Occipital lobe (tissue), 2 donors: ENCODE measurements around the gene POU6F2. TPM values are rescaled to one million over a fixed set of nuclear protein-coding genes. Genes with fewer than 3 reads are reported as not detected.

Experiments used
- DNase-seq: peaks from one replicate; lab custom pipeline; 2025; lab: John Stamatoyannopoulos, UW
- total RNA-seq: library from RNA; depleted of rRNA; stranded (reverse); fragments of >200 nt; gene quantifications from one replicate; pipeline ENCODE4 v1.2.3, GENCODE V29; 2014

Gene POU6F2
- total RNA-seq, 1 donor from 2014 or later: 2.0 TPM

DNA sequence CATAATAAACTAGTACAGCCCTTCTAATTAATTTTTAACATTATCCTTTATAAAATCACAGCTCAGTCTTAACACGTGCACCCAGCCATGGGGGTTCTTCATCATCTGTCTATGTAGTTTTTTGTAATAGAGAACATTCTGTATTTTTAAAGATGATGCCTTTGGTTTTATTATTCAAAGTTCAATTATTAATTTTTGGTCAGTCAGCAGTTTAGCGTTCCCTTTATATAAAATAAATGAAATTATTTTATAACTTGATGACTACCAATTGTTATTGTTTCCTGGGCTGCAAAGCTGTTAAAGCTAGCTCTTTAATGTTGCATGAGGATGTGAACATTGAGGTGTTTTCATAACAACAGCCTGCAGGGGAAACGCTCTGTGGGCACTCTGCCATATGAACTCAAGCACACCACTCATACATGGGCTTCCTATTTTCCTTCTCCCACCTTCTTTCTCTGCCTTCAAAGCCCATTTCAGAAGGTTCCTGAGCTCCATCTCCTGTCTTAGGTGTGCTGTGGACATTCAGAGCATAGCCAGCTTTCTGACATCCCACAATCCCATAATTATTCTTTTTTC is 416.5 kb downstream of the POU6F2 start:
- DNase-seq: no peak

DNA sequence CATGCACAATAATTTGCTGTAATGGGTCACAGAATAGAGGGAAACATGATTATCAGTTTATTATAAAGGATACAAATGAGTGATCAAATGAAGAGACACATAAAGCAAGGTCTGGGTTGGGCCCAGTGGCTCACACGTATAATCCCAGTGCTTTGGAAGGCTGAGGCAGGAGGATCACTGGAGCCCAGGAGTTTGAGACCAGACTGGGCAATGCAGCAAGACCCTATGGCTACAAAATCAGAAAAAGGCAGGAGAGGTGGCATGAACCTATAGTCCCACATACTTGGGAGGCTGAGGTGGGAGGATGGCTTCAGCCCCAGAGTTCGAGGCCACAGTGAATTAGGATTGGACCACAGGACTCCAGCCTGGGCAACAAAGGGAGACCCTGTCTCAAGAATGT is 421.7 kb downstream of the POU6F2 start:
- no peak for DNase-seq

DNA sequence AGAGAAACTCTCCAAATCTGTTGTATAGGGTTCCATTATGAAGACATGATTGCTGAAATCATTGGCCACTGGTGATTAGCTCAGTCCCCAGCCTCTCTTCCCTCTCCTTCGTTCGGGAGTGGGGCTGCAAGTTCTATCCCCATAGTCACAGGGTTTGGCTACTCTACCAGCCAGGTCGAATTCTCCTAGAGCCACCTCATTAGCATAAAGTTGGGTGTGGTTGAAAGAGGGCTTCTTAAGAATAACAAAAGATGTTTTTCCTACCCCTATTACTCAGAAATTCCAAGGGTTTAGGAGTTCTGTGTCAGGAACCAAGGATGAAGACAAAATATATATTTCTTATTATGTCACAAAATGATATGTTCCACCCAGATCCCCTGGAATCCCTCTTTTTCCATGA is 422.3 kb downstream of the POU6F2 start:
- DNase-seq: no peak

DNA sequence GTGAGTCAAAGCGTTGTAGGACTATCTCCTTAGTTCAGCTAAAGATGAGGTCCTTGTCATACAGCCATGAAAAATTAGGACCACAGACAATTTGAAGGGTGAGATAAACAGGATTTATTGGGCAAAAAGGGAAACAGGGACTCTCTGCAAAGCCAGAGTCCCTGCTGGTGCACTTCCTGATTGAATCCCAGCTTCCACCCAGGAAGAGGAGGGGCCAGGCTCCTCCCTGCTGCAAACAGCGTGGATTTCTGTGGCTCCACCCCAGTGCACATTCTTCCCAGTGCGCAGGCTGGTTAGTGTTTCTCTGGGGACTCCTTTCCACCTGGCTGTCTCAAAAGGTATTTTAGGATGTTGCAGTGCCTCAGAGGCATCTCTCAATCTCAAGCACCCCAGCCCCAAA is 423.1 kb downstream of the POU6F2 start:
- no peak for DNase-seq

DNA sequence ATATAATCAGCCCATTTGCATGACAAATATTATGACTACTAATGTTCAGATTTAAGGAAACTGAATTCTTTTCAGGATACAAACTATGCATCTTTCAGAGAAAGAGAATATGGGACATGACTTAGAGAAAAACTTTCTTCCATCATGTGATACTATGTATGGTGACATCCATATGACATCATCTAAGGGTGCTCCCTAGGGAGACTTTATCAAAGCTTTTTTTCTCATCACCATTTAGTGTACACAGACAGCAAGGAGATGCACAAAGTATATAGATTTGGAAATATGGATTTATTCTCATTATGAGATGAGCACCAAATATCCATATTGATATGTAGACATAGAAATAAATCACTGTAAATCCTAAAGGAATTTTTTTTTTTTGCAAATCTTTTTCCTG is 424.3 kb downstream of the POU6F2 start:
- no peak for DNase-seq

DNA sequence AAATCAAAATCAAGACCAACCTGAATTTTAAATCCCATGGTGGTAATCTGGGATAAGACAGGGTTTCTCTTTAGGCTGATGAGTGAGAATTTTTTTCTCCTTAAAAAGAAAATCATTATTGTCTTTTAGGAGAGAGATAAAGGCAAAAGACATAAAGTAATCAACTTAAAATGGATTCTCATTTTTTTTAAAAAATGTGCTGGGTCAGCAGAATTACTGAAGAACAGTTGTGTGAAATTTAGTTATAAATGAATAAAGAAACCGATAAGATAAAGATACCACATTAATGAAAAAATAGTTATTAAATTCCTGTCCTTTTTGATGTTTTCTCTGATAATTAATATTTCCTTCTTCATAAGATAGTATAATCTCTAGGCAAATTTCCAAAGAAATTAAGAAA is 427.2 kb downstream of the POU6F2 start:
- DNase-seq: no peak

DNA sequence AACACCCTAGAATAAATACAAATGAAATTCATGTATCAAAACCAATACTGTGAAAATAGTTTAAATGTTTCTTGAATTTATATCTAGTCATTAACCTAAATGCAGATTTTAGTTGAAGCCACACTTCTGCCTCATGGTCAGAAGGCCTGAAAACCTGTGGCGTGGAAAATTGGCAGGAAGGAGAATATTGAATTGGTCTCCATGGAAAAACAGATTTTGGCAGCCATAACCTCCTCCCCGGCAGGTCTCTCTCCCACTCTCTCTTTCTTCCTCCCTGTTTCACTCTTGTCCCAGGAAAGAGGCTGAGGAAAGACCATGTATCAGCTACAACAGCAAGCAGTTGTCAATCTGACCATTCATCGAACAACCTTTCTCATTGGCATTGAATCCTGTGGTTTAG is 427.9 kb downstream of the POU6F2 start:
- no peak for DNase-seq

DNA sequence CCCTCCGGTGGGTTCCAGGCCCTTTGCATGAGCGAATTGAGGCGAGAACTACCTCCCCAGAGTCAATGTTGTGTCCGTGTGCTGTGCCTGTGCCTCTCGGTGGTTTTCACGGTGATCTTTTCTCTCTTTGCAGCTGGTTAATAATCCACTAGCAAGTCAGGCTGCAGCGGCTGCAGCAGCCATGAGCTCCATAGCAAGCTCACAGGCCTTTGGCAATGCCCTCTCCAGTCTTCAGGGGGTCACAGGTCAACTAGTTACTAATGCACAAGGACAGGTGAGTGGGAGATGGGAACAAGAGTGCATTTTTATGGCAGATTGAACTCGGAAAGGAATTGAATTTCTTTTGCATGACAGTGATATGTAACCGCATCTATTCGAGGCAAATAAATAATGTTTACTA is 428.8 kb downstream of the POU6F2 start:
- DNase-seq: no peak

DNA sequence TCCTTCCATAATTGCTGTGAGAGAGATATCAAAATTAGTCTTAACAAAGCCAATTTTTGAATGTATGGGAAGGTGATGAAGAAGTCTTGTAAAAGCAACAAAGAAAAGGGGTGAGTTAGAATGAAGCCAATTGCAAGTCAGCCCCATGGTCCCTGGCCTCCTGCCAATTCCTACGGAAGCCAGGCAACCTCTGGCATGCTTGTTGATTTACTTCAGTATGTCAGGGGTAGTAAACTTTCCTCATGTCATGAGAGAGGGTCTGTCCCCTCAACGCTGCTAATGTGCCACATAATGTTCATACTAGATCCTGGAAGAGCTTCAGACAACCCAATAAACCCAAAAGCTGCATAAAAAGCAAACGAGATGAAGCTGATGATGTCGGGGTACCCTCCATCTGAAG is 429.4 kb downstream of the POU6F2 start:
- DNase-seq: no peak

DNA sequence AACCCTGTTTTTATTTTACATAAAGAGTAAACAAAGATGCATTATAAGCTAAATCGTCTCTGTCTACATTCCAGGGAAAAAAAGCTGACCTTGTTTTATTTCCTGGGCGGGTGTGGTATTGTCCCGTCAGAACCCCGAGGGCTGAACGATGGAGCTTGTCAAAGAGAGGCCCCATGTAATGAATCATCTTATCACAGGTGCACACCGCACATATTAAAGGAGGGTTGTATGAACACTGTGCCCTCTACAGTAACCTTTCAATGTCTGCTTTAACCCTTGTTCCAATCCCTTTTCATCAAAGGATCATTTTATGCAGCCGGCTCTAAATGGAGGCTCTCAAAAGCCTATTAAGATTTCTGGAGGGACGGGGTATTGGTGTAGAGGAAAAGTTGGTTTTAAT is 430.0 kb downstream of the POU6F2 start:
- no peak for DNase-seq

DNA sequence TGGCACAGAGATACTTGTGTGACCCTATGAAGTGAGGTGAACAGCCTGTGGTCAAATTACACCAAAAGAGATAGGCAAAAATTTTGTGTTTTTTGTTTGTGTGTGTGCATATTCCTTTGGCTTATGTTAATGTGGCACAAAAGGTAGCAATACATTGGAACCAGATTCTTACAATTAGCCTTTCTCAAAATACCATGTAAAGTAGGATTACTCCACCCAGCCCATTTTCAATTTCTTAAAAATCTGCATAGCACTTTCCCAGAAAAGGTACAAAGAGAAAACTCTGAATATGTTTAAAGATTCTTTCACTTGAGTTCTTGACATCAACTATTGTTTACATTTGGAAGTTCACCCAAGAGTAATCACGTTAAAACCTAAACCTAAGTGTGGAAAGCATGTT is 431.2 kb downstream of the POU6F2 start:
- DNase-seq: no peak

DNA sequence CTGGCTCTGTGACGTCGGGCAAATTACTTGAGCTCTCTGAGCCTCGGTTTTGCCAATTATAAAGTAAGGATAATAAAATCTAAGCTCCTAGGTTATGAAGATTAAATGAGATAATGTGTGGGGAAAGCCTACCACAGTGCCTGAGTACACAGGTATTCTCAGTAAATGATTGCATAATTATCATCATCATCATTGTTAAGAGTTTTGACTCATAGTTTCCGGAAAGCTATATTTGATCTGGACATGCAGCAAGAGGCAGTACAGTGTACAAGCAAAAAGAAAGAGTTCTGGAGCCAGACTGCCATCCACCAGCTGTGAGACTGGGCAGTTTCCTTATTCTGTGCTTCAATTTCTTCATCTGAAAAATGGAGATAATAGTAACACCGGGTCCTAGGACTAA is 432.9 kb downstream of the POU6F2 start:
- DNase-seq: no peak

DNA sequence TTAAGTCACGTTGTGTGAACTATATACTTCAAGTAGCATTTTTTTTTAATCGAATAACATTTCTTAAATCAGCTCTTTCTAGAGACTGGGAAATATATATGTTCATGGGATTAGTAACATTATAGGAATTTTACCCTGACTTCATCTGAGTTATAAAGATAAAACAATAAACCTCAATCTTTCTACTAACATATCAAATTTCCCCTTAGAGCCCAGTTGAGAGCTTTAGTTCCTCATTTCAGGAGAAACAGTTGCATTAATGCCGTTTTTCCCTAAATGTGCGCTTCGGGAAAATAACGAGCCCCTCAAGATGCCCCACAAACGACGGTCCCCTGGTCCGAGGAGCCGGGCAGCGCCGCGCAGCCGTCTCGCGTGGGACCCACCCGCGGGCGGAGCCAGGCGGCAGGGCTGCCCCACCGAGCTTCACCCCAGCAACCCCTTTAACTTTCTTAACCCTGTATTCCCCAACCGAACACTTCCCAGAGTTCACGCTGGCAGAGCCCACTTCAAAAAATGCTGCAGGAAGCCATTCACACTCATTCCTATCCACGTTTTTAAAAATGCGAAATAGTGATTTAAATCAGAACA is 436.0 kb downstream of the POU6F2 start:
- DNase-seq: no peak

DNA sequence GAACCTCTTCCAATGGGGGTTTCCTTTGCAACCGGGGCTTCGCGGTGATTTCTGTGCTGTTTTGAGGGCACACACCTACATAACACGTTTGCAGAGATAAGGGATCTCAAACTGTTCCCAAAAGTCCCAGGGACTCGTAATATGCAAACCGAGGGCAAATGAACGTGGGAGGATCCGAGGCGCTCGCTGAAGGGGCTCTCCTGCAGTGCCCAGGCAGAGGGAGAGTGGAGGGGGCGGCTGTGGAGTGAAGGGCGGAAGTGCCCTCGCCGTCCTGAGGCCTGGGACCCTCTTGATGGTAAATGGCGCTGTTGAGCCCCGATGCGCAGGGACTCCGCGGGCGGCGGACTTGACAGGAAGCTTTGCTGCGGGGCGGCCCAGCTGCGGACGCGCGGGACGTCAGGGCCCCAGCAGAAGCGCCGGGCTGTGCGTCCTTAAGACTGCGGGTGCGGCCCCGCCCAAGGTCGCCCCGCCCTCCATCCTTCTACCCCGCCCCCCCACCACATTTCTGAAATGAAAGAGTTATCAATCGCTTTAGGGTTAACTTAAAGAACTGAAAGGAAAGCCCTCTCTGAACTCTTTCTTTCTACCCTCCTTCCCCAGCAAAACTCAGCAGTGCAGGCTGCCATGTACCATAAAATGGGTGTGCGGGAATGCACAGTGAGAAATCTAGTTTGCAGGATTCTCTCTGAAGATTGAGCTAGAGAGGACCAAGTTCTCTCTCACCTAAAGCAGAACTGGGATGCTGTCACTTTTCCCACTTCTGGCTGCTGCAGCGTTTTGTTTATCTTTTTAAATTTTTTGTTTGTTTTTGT is 436.7 kb downstream of the POU6F2 start:
- peak; percentile 20 for DNase-seq

DNA sequence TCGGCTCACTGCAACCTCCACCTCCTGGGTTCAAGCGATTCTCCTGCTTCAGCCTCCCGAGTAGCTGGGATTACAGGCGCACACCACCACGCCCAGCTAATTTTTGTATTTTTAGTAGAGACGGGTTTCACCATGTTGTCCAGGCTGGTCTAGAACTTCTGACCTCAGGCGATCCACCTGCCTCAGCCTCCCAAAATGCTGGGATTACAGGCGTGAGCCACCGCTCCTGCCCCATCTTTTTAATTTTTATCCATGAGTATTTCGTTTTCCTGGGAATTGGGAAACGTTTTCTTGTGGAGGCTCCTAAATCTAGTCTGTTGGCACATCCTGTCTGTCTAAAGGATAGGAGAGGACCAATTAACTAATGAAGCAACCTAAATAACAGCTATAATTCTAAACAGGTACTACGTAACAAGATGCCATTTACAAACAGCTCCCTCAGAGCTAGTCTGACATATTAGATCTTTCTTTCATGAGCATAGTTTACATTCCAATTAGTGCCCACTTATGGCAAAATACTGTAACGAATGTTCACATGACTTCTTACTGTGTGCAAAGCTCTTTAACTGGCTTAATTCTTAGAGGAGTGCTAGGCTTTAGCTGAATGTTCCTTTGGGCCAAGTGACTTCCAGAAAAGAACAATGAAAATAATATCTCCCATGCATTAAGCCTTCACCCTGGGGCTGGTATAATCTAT is 437.5 kb downstream of the POU6F2 start:
- no peak for DNase-seq

DNA sequence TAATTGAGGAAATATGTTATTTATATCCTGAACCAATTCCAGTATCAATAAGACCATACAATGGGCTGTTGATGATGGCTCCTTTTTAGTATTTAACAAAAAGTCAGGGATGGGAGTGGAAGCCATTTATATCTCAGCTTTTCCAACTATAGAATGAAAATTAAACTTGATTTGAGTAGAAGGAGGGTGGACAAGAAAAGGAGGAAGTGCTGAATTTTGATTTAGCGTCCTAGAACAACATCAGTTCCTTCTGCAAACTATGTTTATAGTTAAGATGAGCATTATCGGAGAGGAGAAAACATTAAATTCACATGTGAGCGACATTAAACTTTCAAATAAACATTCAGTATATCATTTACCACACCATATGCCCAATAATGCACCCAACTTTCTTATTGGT is 439.2 kb downstream of the POU6F2 start:
- DNase-seq: no peak

DNA sequence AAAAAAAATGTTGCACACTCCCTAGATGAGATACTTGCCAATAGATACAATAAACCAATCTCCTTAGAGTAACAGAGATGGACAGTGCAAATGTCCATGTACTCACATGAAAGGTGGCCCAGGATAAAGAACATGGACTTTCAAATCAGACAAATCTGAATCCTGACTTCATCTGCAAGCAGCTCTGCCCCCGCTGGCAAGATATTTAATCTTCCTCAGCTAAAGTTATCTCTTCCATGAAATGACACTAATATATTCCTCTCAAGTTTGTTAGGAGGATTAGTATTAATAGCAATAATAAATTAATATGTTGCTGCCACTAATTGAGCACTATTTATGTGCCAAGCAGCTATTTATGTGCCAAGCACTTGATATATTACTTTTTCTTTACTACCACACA is 439.9 kb downstream of the POU6F2 start:
- no peak for DNase-seq

DNA sequence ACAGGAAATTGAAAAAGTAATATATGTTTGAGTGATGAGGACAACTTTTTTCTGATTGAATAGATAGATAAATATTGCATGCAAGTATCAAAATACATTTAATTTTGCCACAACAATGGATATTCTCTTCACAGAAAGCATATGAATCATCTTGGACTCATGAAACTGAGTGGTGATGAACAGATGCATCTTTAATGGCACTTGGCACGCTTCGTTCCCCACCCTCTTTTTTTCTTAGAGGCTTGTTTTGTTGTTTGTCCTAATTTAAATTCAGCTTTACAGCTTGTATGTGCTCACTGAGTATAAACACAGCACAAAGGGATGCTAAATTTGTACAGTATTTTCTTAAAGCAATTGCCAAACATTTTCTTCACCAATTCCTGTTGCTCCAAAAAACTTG is 443.5 kb downstream of the POU6F2 start:
- no peak for DNase-seq

DNA sequence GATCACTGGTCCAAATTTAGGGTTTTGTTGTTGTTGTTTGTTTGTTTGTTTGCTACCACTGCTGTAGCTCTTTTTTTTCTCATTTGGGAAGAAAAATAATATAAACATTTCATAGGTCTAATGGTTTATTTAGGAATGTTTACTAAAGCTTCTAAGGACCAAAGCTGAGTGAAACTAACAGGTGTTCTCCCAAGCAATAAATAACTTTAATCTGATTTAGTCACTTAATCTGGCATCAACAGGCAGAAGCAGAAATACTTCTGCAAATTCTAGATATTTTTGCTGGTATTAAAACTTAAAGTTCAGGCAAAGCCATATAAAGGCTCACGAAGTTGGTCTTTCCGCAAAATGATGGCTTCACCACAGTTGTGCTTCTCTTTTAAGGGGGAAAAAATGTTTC is 444.0 kb downstream of the POU6F2 start:
- DNase-seq: no peak

DNA sequence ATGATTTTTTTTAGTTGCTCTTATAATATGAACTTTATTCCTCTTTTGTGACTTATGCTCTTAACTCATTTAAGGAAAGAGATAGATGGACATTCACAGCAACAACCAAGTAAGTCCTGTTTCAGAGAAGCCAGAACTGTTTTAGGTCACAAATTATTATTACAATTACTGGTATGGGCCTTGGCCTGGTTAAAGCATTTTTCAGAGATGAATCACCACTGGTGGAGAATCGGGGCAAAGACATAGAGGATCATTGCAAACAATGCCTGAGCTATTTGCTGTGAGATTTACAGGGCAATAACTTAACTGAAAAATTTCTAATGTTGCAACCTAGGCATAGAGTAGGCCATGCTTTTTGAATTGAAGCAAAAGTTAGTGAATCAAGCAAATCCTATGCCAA is 450.5 kb downstream of the POU6F2 start:
- no peak for DNase-seq

DNA sequence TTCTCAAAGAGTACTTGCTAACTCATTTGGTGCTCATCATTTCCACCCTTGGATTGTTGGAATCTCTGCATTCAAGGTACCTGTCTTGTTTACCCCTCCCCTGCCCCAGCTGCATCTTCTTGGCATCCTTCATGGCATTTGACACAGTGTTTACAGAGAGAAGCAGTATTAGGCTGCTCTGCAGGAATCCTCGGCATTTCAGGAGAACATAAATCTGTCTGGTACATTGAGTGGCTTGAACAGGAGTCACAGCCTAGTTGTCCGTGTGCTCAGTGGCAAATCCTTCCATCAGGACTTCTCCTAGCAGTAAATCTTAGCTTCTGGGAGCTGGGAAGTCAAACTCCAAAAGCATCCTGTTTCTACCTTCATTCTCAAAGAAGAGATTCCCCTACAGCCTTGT is 451.7 kb downstream of the POU6F2 start:
- DNase-seq: no peak

DNA sequence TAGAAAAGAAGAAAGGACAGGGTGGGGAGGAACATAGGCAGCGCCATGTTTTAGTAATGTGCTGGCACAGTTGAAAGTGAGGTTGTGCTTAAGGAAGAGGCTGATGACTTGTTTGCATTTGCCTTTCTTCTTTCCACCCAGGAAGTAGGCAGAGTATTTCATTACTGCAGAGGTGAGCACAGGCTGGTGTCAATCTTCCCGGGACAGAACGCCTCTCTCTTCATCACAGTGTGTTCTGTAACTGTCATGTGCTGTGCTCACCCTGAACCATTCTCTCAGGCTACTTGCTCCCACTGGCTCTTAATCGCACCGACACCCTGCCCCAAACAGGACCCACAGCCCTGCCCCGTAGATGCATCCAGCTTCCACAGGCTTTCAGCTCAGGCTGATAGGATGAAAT is 452.7 kb downstream of the POU6F2 start:
- DNase-seq: no peak
